Left ventricle myocardium inferior (tissue), 1 donor: ENCODE results near the gene STX4. TPM values are rescaled to one million over a fixed set of nuclear protein-coding genes. Genes with fewer than 3 reads are reported as not detected.

ENCODE experiments used
- DNase-seq: peaks from one replicate; pipeline ENCODE4 v3.0.0-alpha.2; 2020
- H3K27ac ChIP-seq: fragments of 200-600 bp; replicated peaks from 2 replicates; pipeline ENCODE4 v1.8.0; 2021
- H3K27me3 ChIP-seq: fragments of 200-600 bp; 2 replicates; pipeline ENCODE4 v1.8.0; 2021; ENCODE audit warnings: low read depth
- H3K36me3 ChIP-seq: fragments of 200-600 bp; 2 replicates; pipeline ENCODE4 v1.8.0; 2021
- H3K4me1 ChIP-seq: fragments of 200-600 bp; 2 replicates; pipeline ENCODE4 v1.8.0; 2021
- H3K4me3 ChIP-seq: fragments of 200-600 bp; 2 replicates; pipeline ENCODE4 v1.8.0; 2021; ENCODE audit warnings: mild to moderate bottlenecking, moderate library complexity
- H3K9me3 ChIP-seq: fragments of 200-600 bp; replicated peaks from 2 replicates; pipeline ENCODE4 v1.8.0; 2021
- CTCF ChIP-seq: fragments of 200-600 bp; IDR thresholded peaks from 2 replicates; pipeline ENCODE4 v1.8.0; 2021; ENCODE audit warnings: antibody characterized with exemption, mild to moderate bottlenecking, borderline replicate concordance
- intact Hi-C: fragments of 100-400 bp; cut with micrococcal nuclease; formaldehyde crosslinking; loops from one replicate; pipeline ENCODE4 v1.11.0; 2022
- total RNA-seq: library from RNA; stranded (reverse); fragmentation: NEBNext Ultra II Directional; extraction: Animal tissue kit (Norgen Biotek cat#: 25700); gene quantifications from one replicate; pipeline ENCODE4 v1.2.1, GENCODE V29; 2021
- donor health status: DM: no; HTN: yes; CAD: no; lungs with severe emphysema.

Gene STX4
- total RNA-seq, 1 donor from 2014 or later: 43.1 TPM

- Histone ChIP-seq H3K4me3 (no peak overlapping the region), H3K36me3 (peaks cover 83% of the 10 kb centered on the region), H3K9me3 (no peaks in the 10 kb centered on the region), H3K4me1 (peaks cover 34% of the 10 kb centered on the region), H3K27me3 (no peaks in the 10 kb centered on the region), H3K27ac (no peak overlapping the region)
- no peak for DNase-seq
- intact Hi-C loops: no loop called here
- TF ChIP-seq CTCF: no peak
Measured at GRCh38 chr16:31079342-31079944, 46.1 kb downstream of the STX4 start.

GRCh38 chr16:31080035-31080629 is 46.8 kb downstream of the STX4 start:
- intact Hi-C loops: no loop called here
- H3K4me3 ChIP-seq: no peak overlapping the region
- peaks cover 87% of the 10 kb centered on the region for H3K36me3 ChIP-seq
- DNase-seq: no peak
- no peak for TF ChIP-seq CTCF
- H3K27ac ChIP-seq: no peak overlapping the region
- no peaks in the 10 kb centered on the region for H3K27me3 ChIP-seq
- H3K9me3 ChIP-seq: no peaks in the 10 kb centered on the region
- peaks cover 27% of the 10 kb centered on the region for H3K4me1 ChIP-seq

DNA sequence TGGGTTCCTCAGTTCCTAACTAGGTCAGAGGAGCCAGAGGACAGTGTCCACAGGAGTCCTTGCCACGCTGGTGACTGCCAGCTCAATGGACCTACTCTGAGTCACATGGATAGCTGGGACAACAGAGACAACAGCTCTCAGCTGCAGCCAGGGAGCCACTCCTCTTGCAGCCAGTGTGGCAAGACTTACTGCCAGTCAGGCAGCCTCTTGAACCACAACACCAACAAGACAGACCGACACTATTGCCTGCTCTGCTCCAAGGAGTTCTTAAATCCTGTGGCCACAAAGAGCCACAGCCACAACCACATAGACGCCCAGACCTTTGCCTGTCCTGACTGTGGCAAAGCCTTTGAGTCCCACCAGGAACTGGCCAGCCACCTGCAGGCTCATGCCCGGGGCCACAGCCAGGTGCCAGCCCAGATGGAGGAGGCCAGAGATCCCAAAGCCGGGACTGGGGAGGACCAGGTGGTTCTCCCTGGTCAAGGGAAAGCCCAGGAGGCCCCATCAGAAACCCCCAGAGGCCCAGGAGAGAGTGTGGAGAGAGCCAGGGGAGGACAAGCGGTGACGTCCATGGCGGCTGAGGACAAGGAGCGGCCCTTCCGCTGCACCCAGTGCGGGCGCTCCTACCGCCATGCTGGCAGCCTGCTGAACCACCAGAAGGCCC is 47.5 kb downstream of the STX4 start:
- TF ChIP-seq CTCF: no peak
- H3K9me3 ChIP-seq: no peaks in the 10 kb centered on the region
- H3K27ac ChIP-seq: no peak overlapping the region

GRCh38 chr16:31081428-31082351 is 48.3 kb downstream of the STX4 start:
- Histone ChIP-seq H3K9me3 (no peaks in the 10 kb centered on the region), H3K36me3 (peaks cover 88% of the 10 kb centered on the region), H3K4me3 (no peak overlapping the region), H3K27ac (no peak overlapping the region), H3K27me3 (no peaks in the 10 kb centered on the region), H3K4me1 (peaks cover 20% of the 10 kb centered on the region)
- no peak for TF ChIP-seq CTCF
- intact Hi-C loops: no loop called here
- DNase-seq: no peak

More for the DNA sequence above, 47.5 kb downstream of the STX4 start:
- Histone ChIP-seq H3K27me3 (no peaks in the 10 kb centered on the region), H3K4me3 (no peak overlapping the region), H3K36me3 (peaks cover 92% of the 10 kb centered on the region), H3K4me1 (peaks cover 20% of the 10 kb centered on the region)
- intact Hi-C loops: no loop called here
- no peak for DNase-seq

GRCh38 chr16:31082368-31083045 is 49.1 kb downstream of the STX4 start:
- Histone ChIP-seq H3K4me3 (no peak overlapping the region), H3K9me3 (no peaks in the 10 kb centered on the region), H3K27me3 (no peaks in the 10 kb centered on the region), H3K36me3 (peaks cover 88% of the 10 kb centered on the region), H3K27ac (no peak overlapping the region), H3K4me1 (peaks cover 20% of the 10 kb centered on the region)
- intact Hi-C loops: no loop called here
- no peak for DNase-seq
- no peak for TF ChIP-seq CTCF
